ENCODE results near the gene GRIK3.

The GRIK3 gene

DNA sequence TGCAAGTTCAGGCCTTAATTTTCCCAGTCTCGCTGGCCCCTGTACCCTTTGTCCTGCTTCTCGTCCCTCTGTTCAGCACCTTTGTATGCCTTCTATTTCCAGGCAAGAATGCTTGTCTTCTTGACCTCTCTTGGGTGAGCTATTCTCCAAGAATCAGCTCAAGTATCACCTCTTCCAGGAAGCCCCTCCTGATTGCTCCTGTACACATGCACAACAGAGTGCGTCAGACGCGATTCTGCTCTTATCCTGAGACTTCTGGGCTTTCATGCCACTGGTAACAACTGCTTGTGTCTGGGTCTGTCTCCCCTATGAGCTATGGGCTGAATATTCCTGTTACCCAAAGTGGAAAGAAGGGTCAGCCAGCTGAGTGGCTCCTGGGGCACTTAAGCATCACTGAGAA is 170.8 kb downstream of the GRIK3 start:
- H3K27ac ChIP-seq (ENCODE audit: low read depth, low read length) = no peak overlapping the region
- H3K4me3 ChIP-seq (ENCODE audit: low read depth in 1 of 2, low read length in 2 of 2) = no peak overlapping the region
- H3K9me3 ChIP-seq (ENCODE audit: control insufficient read depth in 1 of 2, low read length in 2 of 2) = no peaks in the 10 kb centered on the region
- H3K9ac ChIP-seq (ENCODE audit: low read depth in 1 of 2, low read length in 2 of 2) = no peak overlapping the region
- no peaks in the 10 kb centered on the region for H3K36me3 ChIP-seq (ENCODE audit: control insufficient read depth in 1 of 2, insufficient read depth in 2 of 2, low read length in 2 of 2)
- H3K4me1 ChIP-seq (ENCODE audit: control insufficient read depth in 1 of 2, insufficient read depth in 2 of 2, low read length in 2 of 2) = no peaks in the 10 kb centered on the region
- peaks cover 12 to 13% of the 10 kb centered on the region in 2 donors for H3K27me3 ChIP-seq (ENCODE audit: control insufficient read depth in 1 of 2, insufficient read depth in 2 of 2, low read length in 2 of 2)

DNA sequence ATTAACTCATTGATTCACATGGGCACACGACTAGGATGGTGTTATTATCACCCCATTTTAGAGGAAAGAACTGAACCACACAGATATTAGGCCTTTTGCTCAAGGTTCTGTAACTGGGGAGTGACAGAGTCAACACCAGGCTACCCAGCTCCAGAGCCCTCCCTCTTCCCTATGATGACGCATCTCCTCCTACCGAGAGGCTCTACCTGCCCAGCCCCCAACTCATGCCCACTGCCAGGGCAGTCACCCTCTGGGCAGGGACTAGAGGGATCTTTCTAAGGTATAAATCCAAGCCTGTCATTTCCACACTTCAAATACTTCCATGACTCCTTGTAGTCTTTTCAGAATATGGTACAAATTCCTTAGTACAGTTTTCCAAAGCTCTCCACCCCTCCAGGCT is 171.3 kb downstream of the GRIK3 start:
- no peaks in the 10 kb centered on the region for H3K4me1 ChIP-seq (ENCODE audit: control insufficient read depth in 1 of 2, insufficient read depth in 2 of 2, low read length in 2 of 2)
- H3K27me3 ChIP-seq (ENCODE audit: control insufficient read depth in 1 of 2, insufficient read depth in 2 of 2, low read length in 2 of 2) = peaks cover 12 to 13% of the 10 kb centered on the region in 2 donors
- no peaks in the 10 kb centered on the region for H3K36me3 ChIP-seq (ENCODE audit: control insufficient read depth in 1 of 2, insufficient read depth in 2 of 2, low read length in 2 of 2)
- H3K27ac ChIP-seq (ENCODE audit: low read depth, low read length) = no peak overlapping the region
- no peak overlapping the region for H3K9ac ChIP-seq (ENCODE audit: low read depth in 1 of 2, low read length in 2 of 2)
- no peak overlapping the region for H3K4me3 ChIP-seq (ENCODE audit: low read depth in 1 of 2, low read length in 2 of 2)
- H3K9me3 ChIP-seq (ENCODE audit: control insufficient read depth in 1 of 2, low read length in 2 of 2) = no peaks in the 10 kb centered on the region

DNA sequence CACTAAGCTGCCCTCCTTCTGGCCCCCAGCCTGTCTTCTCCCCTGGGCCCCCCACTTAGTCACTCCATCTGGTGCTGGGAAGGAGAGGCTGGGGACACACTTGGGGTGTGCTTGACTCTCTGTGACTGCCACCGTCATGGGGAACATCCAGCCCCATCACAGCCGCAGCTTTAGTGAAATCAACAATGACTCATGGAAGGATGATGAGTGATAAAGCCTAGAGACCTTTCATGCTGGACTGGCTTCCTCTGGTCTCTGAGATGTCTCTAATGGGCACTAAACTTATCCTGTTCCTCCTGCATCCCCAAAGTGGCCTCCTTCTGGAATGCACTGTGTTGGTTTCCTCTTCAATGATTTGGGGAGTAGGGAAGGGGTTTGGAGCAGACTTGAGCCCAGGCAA is 172.9 kb downstream of the GRIK3 start:
- Histone ChIP-seq H3K27me3 (ENCODE audit: control insufficient read depth in 1 of 2, insufficient read depth in 2 of 2, low read length in 2 of 2) (peaks cover 15 to 19% of the 10 kb centered on the region in 2 donors), H3K27ac (ENCODE audit: low read depth, low read length) (no peak overlapping the region), H3K4me1 (ENCODE audit: control insufficient read depth in 1 of 2, insufficient read depth in 2 of 2, low read length in 2 of 2) (peaks cover 8 to 11% of the 10 kb centered on the region in 2 donors), H3K9me3 (ENCODE audit: control insufficient read depth in 1 of 2, low read length in 2 of 2) (no peaks in the 10 kb centered on the region), H3K36me3 (ENCODE audit: control insufficient read depth in 1 of 2, insufficient read depth in 2 of 2, low read length in 2 of 2) (no peaks in the 10 kb centered on the region), H3K9ac (ENCODE audit: low read depth in 1 of 2, low read length in 2 of 2) (no peak overlapping the region), H3K4me3 (ENCODE audit: low read depth in 1 of 2, low read length in 2 of 2) (no peak overlapping the region)

DNA sequence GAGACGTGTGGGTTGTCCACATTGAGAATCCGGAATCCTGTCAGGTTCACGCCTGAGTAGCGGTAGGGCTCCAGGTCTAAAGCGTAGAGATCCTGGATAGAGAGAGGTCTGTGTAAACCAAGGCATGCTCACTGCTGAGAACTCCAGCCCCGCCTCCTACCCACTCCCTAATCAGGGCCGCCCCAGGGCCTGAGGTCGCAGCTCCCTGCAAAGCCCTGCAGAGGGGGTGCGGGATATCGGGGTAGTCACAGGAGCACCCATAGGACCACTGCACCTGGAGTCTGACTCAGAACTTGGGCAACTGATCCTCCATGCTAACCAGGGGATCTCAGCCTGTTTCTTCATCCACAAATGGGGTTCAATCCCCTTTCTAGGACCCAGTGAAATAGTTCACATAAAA is 174.4 kb downstream of the GRIK3 start:
- H3K9ac ChIP-seq (ENCODE audit: low read depth in 1 of 2, low read length in 2 of 2) = no peak overlapping the region
- no peaks in the 10 kb centered on the region for H3K36me3 ChIP-seq (ENCODE audit: control insufficient read depth in 1 of 2, insufficient read depth in 2 of 2, low read length in 2 of 2)
- H3K4me1 ChIP-seq (ENCODE audit: control insufficient read depth in 1 of 2, insufficient read depth in 2 of 2, low read length in 2 of 2) = peaks cover 8 to 11% of the 10 kb centered on the region in 2 donors
- peaks cover 20 to 27% of the 10 kb centered on the region in 2 donors for H3K27me3 ChIP-seq (ENCODE audit: control insufficient read depth in 1 of 2, insufficient read depth in 2 of 2, low read length in 2 of 2)
- H3K27ac ChIP-seq (ENCODE audit: low read depth, low read length) = no peak overlapping the region
- H3K4me3 ChIP-seq (ENCODE audit: low read depth in 1 of 2, low read length in 2 of 2) = no peak overlapping the region
- H3K9me3 ChIP-seq (ENCODE audit: control insufficient read depth in 1 of 2, low read length in 2 of 2) = no peaks in the 10 kb centered on the region

DNA sequence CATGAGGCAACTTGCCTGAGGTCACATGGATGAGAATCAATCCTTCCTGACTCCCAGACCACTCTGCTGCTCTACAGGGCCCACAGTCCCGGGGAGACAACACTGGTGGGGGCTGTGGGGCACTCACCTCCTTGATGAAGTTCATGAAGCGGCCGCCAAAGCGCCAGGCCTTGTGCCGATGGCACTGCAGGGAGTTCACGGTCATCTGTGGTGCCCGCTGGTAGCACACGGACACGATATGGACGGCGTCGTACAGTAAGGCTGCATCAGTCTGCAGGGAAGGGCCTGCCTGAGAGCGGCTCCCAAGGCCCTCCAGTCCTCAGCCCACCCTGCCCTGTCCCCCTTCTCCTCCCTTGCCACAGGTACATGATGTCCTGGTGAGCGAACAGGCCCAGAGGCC is 175.3 kb downstream of the GRIK3 start:
- Histone ChIP-seq H3K27me3 (ENCODE audit: control insufficient read depth in 1 of 2, insufficient read depth in 2 of 2, low read length in 2 of 2) (peaks cover 20 to 27% of the 10 kb centered on the region in 2 donors), H3K36me3 (ENCODE audit: control insufficient read depth in 1 of 2, insufficient read depth in 2 of 2, low read length in 2 of 2) (no peaks in the 10 kb centered on the region)

DNA sequence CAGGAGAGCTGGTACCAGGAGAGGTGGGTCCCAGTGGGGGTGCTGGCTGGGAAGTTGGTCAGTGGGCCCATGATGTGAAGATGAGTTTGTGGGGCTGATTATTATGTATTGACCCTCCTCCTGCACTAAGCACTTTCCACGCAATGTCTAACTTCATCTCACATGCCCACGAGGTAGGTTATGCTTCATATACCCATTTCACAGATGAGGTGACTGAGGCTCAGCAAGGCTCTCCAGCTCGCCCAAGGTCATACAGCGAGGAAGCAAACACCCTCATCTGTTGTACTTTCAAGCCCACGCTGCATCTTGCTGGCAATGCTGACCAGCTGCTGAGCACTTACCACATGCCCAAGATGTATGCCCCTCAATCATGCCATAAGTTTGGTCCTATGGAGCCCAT is 175.8 kb downstream of the GRIK3 start:
- H3K27ac ChIP-seq (ENCODE audit: low read depth, low read length) = no peak overlapping the region
- peaks cover 20 to 24% of the 10 kb centered on the region in 2 donors for H3K27me3 ChIP-seq (ENCODE audit: control insufficient read depth in 1 of 2, insufficient read depth in 2 of 2, low read length in 2 of 2)
- H3K36me3 ChIP-seq (ENCODE audit: control insufficient read depth in 1 of 2, insufficient read depth in 2 of 2, low read length in 2 of 2) = no peaks in the 10 kb centered on the region
- no peak overlapping the region for H3K4me3 ChIP-seq (ENCODE audit: low read depth in 1 of 2, low read length in 2 of 2)
- peaks cover 8 to 11% of the 10 kb centered on the region in 2 donors for H3K4me1 ChIP-seq (ENCODE audit: control insufficient read depth in 1 of 2, insufficient read depth in 2 of 2, low read length in 2 of 2)
- no peaks in the 10 kb centered on the region for H3K9me3 ChIP-seq (ENCODE audit: control insufficient read depth in 1 of 2, low read length in 2 of 2)
- H3K9ac ChIP-seq (ENCODE audit: low read depth in 1 of 2, low read length in 2 of 2) = no peak overlapping the region

More for the DNA sequence above, 175.3 kb downstream of the GRIK3 start:
- H3K9ac ChIP-seq (ENCODE audit: low read depth in 1 of 2, low read length in 2 of 2) = no peak overlapping the region
- no peaks in the 10 kb centered on the region for H3K9me3 ChIP-seq (ENCODE audit: control insufficient read depth in 1 of 2, low read length in 2 of 2)
- H3K27ac ChIP-seq (ENCODE audit: low read depth, low read length) = no peak overlapping the region
- H3K4me1 ChIP-seq (ENCODE audit: control insufficient read depth in 1 of 2, insufficient read depth in 2 of 2, low read length in 2 of 2) = peaks cover 8 to 11% of the 10 kb centered on the region in 2 donors
- H3K4me3 ChIP-seq (ENCODE audit: low read depth in 1 of 2, low read length in 2 of 2) = no peak overlapping the region

DNA sequence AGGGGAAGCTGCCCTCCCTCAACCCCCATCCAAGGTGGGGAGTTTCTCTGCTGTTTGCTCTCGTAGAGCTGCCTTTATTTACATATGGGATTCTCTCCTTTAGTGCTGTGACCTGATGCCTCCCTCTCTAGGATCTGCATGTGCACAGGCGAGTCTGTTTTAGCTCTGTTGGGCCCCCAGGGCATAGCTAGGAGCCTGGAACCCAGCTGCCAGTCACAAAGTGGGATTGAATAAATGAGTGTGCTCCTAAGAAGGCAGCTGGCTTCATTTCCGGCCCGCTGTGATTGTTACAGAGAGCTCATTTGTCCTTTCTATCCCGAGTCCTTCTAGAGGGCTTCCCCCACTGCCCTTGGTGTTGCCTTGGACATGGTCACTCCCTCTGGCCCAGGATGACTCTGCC is 176.6 kb downstream of the GRIK3 start:
- peaks cover 20% of the 10 kb centered on the region in 2 donors for H3K27me3 ChIP-seq (ENCODE audit: control insufficient read depth in 1 of 2, insufficient read depth in 2 of 2, low read length in 2 of 2)

DNA sequence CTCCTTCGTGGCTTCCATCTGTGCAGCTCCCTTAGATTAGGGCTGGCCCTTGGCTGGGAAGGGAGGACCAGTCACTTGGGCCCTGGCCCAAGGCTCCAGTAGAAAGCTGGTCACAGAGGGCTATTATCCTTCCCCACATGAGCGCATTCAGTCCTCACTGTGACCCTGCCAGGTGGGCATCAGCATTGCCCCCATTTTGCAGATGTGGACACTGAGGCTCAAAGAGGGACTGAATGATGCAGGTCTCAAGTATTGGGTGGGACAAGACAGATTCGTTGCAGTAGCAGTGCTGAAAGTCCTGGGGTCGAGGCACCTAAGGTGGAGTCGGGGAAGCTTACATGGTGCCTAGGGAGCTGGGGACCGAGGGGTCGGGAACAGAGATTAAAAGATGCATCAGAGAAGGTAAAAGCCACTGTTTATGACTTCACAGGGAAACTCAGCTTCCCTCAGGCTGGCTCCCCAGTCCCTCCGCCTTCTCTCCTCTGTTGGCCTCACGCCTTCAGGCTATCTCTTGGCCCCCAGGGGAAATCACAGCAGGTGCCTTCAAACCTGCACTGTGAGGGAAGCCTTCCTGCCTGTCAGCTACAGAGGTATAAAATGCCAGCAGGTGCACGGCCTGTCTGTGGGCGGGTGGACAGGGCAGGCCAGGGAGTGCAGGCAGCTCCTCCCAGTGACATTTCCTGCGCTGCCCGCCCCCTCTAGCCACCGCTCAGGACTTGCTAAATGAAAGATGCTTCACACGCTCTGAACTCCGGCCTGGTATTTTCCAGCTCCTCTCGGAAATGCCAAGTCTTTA is 178.4 kb downstream of the GRIK3 start:
- no peaks in the 10 kb centered on the region for H3K36me3 ChIP-seq (ENCODE audit: control insufficient read depth in 1 of 2, insufficient read depth in 2 of 2, low read length in 2 of 2)
- H3K27ac ChIP-seq (ENCODE audit: low read depth, low read length) = no peak overlapping the region
- H3K9me3 ChIP-seq (ENCODE audit: control insufficient read depth in 1 of 2, low read length in 2 of 2) = no peaks in the 10 kb centered on the region
- no peak overlapping the region for H3K4me3 ChIP-seq (ENCODE audit: low read depth in 1 of 2, low read length in 2 of 2)
- H3K9ac ChIP-seq (ENCODE audit: low read depth in 1 of 2, low read length in 2 of 2) = no peak overlapping the region
- peaks cover 8 to 11% of the 10 kb centered on the region in 2 donors for H3K4me1 ChIP-seq (ENCODE audit: control insufficient read depth in 1 of 2, insufficient read depth in 2 of 2, low read length in 2 of 2)
- peaks cover 20 to 23% of the 10 kb centered on the region in 2 donors for H3K27me3 ChIP-seq (ENCODE audit: control insufficient read depth in 1 of 2, insufficient read depth in 2 of 2, low read length in 2 of 2)

More for the DNA sequence above, 176.6 kb downstream of the GRIK3 start:
- Histone ChIP-seq H3K9me3 (ENCODE audit: control insufficient read depth in 1 of 2, low read length in 2 of 2) (no peaks in the 10 kb centered on the region), H3K4me1 (ENCODE audit: control insufficient read depth in 1 of 2, insufficient read depth in 2 of 2, low read length in 2 of 2) (peaks cover 8 to 11% of the 10 kb centered on the region in 2 donors), H3K9ac (ENCODE audit: low read depth in 1 of 2, low read length in 2 of 2) (no peak overlapping the region), H3K27ac (ENCODE audit: low read depth, low read length) (no peak overlapping the region), H3K4me3 (ENCODE audit: low read depth in 1 of 2, low read length in 2 of 2) (no peak overlapping the region), H3K36me3 (ENCODE audit: control insufficient read depth in 1 of 2, insufficient read depth in 2 of 2, low read length in 2 of 2) (no peaks in the 10 kb centered on the region)

DNA sequence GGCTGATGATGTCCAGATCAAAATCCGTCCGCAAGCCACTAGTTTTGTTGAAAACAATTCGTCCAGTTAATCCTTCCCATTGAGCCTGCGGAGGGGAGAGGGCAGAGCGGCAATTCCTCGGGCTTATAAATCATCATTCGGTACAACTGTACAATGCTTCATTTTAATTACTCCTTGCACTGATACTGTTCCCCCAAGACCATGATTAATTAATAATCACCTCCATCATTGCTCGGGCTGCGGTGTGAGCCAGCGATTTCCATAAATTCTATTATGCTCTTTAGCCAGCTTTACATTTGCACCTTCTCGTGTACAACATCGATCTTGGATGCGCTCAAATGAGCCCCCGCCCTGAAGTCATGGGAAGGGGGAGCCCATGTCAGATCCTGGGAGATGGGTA is 180.7 kb downstream of the GRIK3 start:
- H3K27me3 ChIP-seq (ENCODE audit: control insufficient read depth in 1 of 2, insufficient read depth in 2 of 2, low read length in 2 of 2) = peaks cover 17 to 24% of the 10 kb centered on the region in 2 donors
- peaks cover 8 to 11% of the 10 kb centered on the region in 2 donors for H3K4me1 ChIP-seq (ENCODE audit: control insufficient read depth in 1 of 2, insufficient read depth in 2 of 2, low read length in 2 of 2)
- no peaks in the 10 kb centered on the region for H3K9me3 ChIP-seq (ENCODE audit: control insufficient read depth in 1 of 2, low read length in 2 of 2)
- H3K9ac ChIP-seq (ENCODE audit: low read depth in 1 of 2, low read length in 2 of 2) = no peak overlapping the region
- no peak overlapping the region for H3K4me3 ChIP-seq (ENCODE audit: low read depth in 1 of 2, low read length in 2 of 2)
- no peak overlapping the region for H3K27ac ChIP-seq (ENCODE audit: low read depth, low read length)
- no peaks in the 10 kb centered on the region for H3K36me3 ChIP-seq (ENCODE audit: control insufficient read depth in 1 of 2, insufficient read depth in 2 of 2, low read length in 2 of 2)

DNA sequence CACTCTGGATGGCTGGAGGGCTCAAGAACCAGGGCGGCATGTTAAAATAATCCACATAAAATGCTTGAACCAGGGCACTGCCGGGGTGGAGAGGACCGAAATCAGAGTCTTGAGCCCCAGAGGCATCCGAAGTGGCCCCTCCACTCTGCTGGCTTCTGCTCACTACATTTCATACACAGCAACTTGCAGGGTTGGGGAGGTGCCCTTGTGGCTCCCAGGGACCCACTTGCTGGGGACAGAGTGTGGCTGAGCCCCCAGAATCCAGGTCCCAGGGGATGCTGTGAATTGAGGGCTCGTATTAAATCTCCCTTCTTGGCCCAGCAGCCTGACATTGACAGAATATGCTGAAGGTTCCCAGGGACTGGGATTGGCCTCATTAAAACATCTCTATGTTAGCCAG is 181.7 kb downstream of the GRIK3 start:
- H3K9ac ChIP-seq (ENCODE audit: low read depth in 1 of 2, low read length in 2 of 2) = no peak overlapping the region
- H3K9me3 ChIP-seq (ENCODE audit: control insufficient read depth in 1 of 2, low read length in 2 of 2) = no peaks in the 10 kb centered on the region
- no peak overlapping the region for H3K27ac ChIP-seq (ENCODE audit: low read depth, low read length)
- H3K4me3 ChIP-seq (ENCODE audit: low read depth in 1 of 2, low read length in 2 of 2) = no peak overlapping the region
- peaks cover 8 to 11% of the 10 kb centered on the region in 2 donors for H3K4me1 ChIP-seq (ENCODE audit: control insufficient read depth in 1 of 2, insufficient read depth in 2 of 2, low read length in 2 of 2)
- no peaks in the 10 kb centered on the region for H3K36me3 ChIP-seq (ENCODE audit: control insufficient read depth in 1 of 2, insufficient read depth in 2 of 2, low read length in 2 of 2)
- peaks cover 17 to 30% of the 10 kb centered on the region in 2 donors for H3K27me3 ChIP-seq (ENCODE audit: control insufficient read depth in 1 of 2, insufficient read depth in 2 of 2, low read length in 2 of 2)
